H1 (cell line): Measurements from ENCODE around the gene TET1.

Experiments
- ATF2 ChIP-seq: IDR thresholded peaks from 2 replicates; pipeline ENCODE4 v1.6.1; 2012; ENCODE audit warnings: low read length, inconsistent platforms
- CTCF ChIP-seq, 3 experiments: IDR thresholded peaks; 1 replicate in 2 of 3; 2 replicates in 1 of 3; pipeline versions ENCODE4 v1.5.1 to v1.6.1; 2011; ENCODE audit warnings: low read length in 3 of 3, mild to moderate bottlenecking in 3 of 3, inconsistent platforms in 2 of 3, low read depth in 1 of 3, moderate library complexity in 1 of 3; ENCODE audit not compliant: insufficient read depth in 1 of 3; ENCODE audit errors: control extremely low read depth in 1 of 3
- EZH2 ChIP-seq: fragments of 200-600 bp; sonication (generic); IDR thresholded peaks from 2 replicates; pipeline ENCODE4 v1.7.1; 2012; ENCODE audit warnings: low read depth, mild to moderate bottlenecking, moderate library complexity, low read length, inconsistent platforms; ENCODE audit not compliant: severe bottlenecking
- HDAC6 ChIP-seq: IDR thresholded peaks from one replicate; pipeline ENCODE4 v1.7.1; 2012; ENCODE audit warnings: low read depth, mild to moderate bottlenecking, inconsistent platforms, low read length, moderate library complexity
- MAX ChIP-seq: IDR thresholded peaks from 2 replicates; pipeline ENCODE4 v1.6.1; 2012; ENCODE audit warnings: inconsistent platforms
- POLR2A ChIP-seq, 2 experiments: IDR thresholded peaks; 1 replicate in 1 of 2; 2 replicates in 1 of 2; pipeline ENCODE4 v1.6.1; 2011; ENCODE audit warnings: low read depth in 2 of 2, low read length in 2 of 2, mild to moderate bottlenecking in 2 of 2; ENCODE audit errors: control extremely low read depth in 1 of 2
- RNF2 ChIP-seq: fragments of 200-900, 300-1000 bp; sonication (generic); IDR thresholded peaks from 2 replicates; pipeline ENCODE4 v1.7.1; 2016; ENCODE audit warnings: borderline replicate concordance, low read depth, mild to moderate bottlenecking, antibody characterized with exemption, low read length; ENCODE audit not compliant: poor library complexity, severe bottlenecking; ENCODE audit errors: missing control alignments
- RXRA ChIP-seq: IDR thresholded peaks from 2 replicates; pipeline ENCODE4 v1.6.1; 2011; ENCODE audit warnings: low read depth, mild to moderate bottlenecking, low read length, moderate library complexity; ENCODE audit not compliant: insufficient read depth
- SRF ChIP-seq: IDR thresholded peaks from 2 replicates; pipeline ENCODE4 v1.6.1; 2011; ENCODE audit warnings: mild to moderate bottlenecking, low read depth, low read length, moderate library complexity
- TAF1 ChIP-seq: IDR thresholded peaks from 2 replicates; pipeline ENCODE4 v1.6.1; 2011; ENCODE audit warnings: mild to moderate bottlenecking, low read depth, low read length
- ZNF274 ChIP-seq: IDR thresholded peaks from 2 replicates; pipeline ENCODE4 v1.7.0; 2012; ENCODE audit warnings: low read length, borderline replicate concordance; ENCODE audit errors: extremely low read depth

- TF ChIP-seq MAX, result no peak
- TF ChIP-seq SRF, result no peak
- no peak for TF ChIP-seq CTCF (IDR thresholded peaks at IDR 0.05; ENCODE audit: control extremely low read depth in 1 of 3, insufficient read depth in 1 of 3, low read depth in 1 of 3, low read length in 3 of 3)
- no peak for TF ChIP-seq ZNF274
- no peak for TF ChIP-seq POLR2A (IDR thresholded peaks at IDR 0.05; ENCODE audit: control extremely low read depth in 1 of 2, low read depth in 2 of 2, low read length in 2 of 2)
- TF ChIP-seq TAF1, result no peak
- TF ChIP-seq RXRA, result no peak
- TF ChIP-seq RNF2, result no peak
- TF ChIP-seq EZH2, result no peak
- no peak for TF ChIP-seq HDAC6
- no peak for TF ChIP-seq ATF2
These were observed 7.0 kb upstream of the TET1 start for GRCh38 chr10:68553138-68553537.
